Activated CD8-positive, alpha-beta T cell treated with anti-CD3 and anti-CD28 coated beads for 36 hours (primary cell): Measurements from ENCODE around the gene TEAD4. TPM values are rescaled to one million over a fixed set of nuclear protein-coding genes. Genes with fewer than 3 reads are reported as not detected.

ENCODE experiments used
- ATAC-seq: fragments of 200-7000 bp; cut with Tn5 transposase; one replicate; pipeline ENCODE4 v1.10.0; 2021; ENCODE audit warnings: mild to moderate bottlenecking, moderate library complexity
- CTCF ChIA-PET: fragments of 350-600 bp; sonication (Branson Sonifier 250); formaldehyde crosslinking; loops from one replicate; lab custom pipeline; 2021; ENCODE audit warnings: antibody characterized with exemption; lab: Charles Lee
- POLR2A ChIA-PET: fragments of 350-600 bp; sonication (Branson Sonifier 250); formaldehyde crosslinking; loops from one replicate; lab custom pipeline; 2021; ENCODE audit warnings: antibody characterized with exemption; lab: Charles Lee
- DNase-seq: peaks from one replicate; pipeline ENCODE4 v3.0.0-alpha.2; 2020
- H3K27ac Mint-ChIP-seq: one replicate; pipeline ENCODE4 v1.8.0; 2021; ENCODE audit warnings: mild to moderate bottlenecking, mixed read lengths
- H3K27me3 Mint-ChIP-seq: one replicate; pipeline ENCODE4 v1.8.0; 2021; ENCODE audit warnings: mixed read lengths
- H3K36me3 Mint-ChIP-seq: one replicate; pipeline ENCODE4 v1.8.0; 2021; ENCODE audit warnings: low read depth, mixed read lengths
- H3K4me1 Mint-ChIP-seq: one replicate; pipeline ENCODE4 v1.8.0; 2021; ENCODE audit warnings: low read depth, mixed read lengths
- H3K4me3 Mint-ChIP-seq: one replicate; pipeline ENCODE4 v1.8.0; 2021; ENCODE audit warnings: mild to moderate bottlenecking, moderate library complexity, mixed read lengths
- H3K9me3 Mint-ChIP-seq: one replicate; pipeline ENCODE4 v1.8.0; 2021; ENCODE audit warnings: mixed read lengths
- intact Hi-C: fragments of 100-400 bp; cut with micrococcal nuclease; formaldehyde crosslinking; loops from one replicate; pipeline ENCODE4 v1.10.0; 2022
- total RNA-seq, 2 experiments: library from RNA; stranded (reverse); gene quantifications; one replicate each; pipeline ENCODE4 v1.2.3, GENCODE V29; 2021
- TF ChIP-seq, protein P1 (sequence below): fragments of 200-600 bp; IDR thresholded peaks from one replicate; pipeline ENCODE4 v1.8.0; 2022; ENCODE audit warnings: antibody characterized with exemption, mild to moderate bottlenecking

TEAD4 gene
- total RNA-seq, 2 experiments from 2014 or later = 4.5 to 4.6 TPM

DNA sequence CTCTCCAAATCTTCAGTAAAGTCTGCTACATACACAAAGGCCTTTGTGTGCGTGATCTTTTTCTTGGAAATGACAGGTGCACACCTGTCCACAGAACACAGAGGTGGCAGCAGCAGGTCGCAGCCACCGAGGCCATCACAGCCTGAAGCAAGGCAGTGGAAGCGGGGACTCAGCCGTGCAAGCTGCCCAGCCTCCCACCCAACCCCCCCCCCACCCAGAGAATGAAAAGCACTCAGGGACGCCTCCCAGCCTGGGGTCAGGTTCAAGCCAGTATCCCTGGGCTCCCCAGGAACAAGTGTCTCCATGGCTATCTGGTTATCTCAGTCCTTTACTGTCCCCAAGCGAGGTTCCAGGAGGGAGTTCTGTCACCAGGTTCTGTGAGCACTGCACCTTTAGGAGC is 86.8 kb downstream of the TEAD4 start:
- intact Hi-C loops = loop anchor here (10.0 kb wide), 1 partner anchor 191 kb away; the partner anchor contains the start of gene TEX52
- Mint-ChIP-seq H3K36me3 (no peaks in the 10 kb centered on the region), H3K27ac (no peak overlapping the region), H3K4me1 (no peaks in the 10 kb centered on the region), H3K4me3 (no peak overlapping the region), H3K27me3 (peaks cover 17% of the 10 kb centered on the region), H3K9me3 (no peaks in the 10 kb centered on the region)
- TF ChIP-seq, protein P1, sequence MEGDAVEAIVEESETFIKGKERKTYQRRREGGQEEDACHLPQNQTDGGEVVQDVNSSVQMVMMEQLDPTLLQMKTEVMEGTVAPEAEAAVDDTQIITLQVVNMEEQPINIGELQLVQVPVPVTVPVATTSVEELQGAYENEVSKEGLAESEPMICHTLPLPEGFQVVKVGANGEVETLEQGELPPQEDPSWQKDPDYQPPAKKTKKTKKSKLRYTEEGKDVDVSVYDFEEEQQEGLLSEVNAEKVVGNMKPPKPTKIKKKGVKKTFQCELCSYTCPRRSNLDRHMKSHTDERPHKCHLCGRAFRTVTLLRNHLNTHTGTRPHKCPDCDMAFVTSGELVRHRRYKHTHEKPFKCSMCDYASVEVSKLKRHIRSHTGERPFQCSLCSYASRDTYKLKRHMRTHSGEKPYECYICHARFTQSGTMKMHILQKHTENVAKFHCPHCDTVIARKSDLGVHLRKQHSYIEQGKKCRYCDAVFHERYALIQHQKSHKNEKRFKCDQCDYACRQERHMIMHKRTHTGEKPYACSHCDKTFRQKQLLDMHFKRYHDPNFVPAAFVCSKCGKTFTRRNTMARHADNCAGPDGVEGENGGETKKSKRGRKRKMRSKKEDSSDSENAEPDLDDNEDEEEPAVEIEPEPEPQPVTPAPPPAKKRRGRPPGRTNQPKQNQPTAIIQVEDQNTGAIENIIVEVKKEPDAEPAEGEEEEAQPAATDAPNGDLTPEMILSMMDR = no peak
- DNase-seq (no peak), ATAC-seq (no peak)
- ChIA-PET CTCF (interaction anchor here (0.6 kb wide), 1 partner anchor 102 kb away, joined by 3 read pairs; no protein-coding TSS in a partner anchor), POLR2A (no interaction called here)

DNA sequence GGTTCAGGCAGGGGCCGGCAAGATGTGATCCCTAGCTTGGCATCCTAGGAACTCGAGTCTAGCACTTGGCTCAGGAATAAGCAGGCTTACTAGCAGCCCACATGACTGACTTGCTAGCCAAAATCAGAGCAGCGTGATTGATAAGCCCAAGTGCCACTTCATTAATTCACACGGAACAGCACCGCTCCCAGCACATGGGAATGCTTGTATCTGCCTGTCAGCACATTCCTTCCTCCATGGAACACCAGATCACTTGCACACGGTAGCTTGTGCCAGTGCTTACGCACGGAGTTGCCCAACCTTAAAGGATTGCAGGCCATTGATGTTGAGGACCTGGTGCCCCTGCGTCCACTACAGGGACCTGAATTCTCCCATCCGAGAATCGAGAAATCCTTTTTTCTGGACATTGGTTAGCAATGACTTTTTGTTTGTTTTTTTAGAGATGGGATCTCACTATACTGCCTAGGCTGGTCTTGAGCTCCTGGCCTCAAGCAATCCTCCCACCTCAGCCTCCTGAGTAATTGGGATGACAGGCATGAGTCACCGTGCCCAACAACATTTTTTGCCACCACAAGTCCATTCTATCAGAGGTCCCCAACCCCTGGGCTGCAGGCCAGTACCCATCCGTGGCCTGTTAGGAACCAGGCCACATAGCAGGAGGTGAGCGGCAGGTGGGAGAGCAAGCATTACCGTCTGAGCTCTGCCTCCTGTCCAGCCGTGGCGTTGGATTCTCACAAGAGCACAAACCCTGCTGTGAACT is 87.4 kb downstream of the TEAD4 start:
- intact Hi-C loops = loop anchor here (10.0 kb wide), 1 partner anchor 192 kb away; the partner anchor contains the start of gene TEX52
- H3K27ac Mint-ChIP-seq = no peak overlapping the region
- TF ChIP-seq, protein P1 = no peak
- H3K9me3 Mint-ChIP-seq = no peaks in the 10 kb centered on the region
- ATAC-seq (no peak), DNase-seq (no peak)
- CTCF ChIA-PET = interaction anchor here (0.8 to 1.0 kb wide), 2 partner anchors 102 to 162 kb away, joined by 3 read pairs; no protein-coding TSS in a partner anchor
- POLR2A ChIA-PET = no interaction called here
- H3K4me1 Mint-ChIP-seq = no peaks in the 10 kb centered on the region
- H3K27me3 Mint-ChIP-seq = peaks cover 17% of the 10 kb centered on the region
- no peak overlapping the region for H3K4me3 Mint-ChIP-seq
- H3K36me3 Mint-ChIP-seq = no peaks in the 10 kb centered on the region

DNA sequence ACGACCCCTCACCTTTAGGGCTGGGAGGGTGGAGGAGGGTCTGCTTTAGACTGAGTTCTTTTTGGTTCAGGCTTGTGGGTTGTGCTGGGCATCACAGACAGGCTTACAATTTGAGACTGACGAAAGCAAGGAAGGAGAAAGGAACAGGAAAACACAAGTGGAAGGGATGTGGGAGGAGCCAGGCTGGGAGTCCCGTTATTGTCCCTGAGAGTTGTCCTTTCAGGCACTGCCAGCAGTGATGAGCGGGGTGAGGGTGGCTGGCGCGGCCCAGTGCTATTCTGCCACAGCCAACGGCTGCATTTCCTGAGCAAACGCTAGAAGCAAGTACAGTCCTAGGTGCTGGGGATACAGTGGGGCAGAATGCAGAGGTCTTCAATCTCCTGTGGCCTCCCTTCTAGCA is 88.8 kb downstream of the TEAD4 start:
- no peak overlapping the region for H3K27ac Mint-ChIP-seq

DNA sequence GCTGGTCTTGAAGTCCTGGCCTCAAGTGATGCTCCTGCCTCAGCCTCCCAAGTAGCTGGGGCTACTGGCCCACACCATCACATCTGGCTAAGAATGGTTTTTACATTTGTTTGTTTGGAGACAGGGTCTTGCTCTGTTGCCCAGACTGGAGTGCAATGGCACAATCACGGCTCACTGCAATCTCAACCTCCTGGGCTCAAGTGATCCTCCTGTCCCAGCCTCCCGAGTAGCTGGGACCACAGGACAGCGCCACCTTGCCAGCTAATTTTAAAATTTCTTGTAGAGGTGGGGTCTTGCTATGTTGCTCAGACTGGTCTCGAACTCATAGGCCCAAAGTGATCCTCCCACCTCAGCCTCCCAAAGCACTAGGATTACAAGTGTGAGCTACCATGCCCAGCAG is 89.3 kb downstream of the TEAD4 start:
- POLR2A ChIA-PET = no interaction called here
- H3K27me3 Mint-ChIP-seq = peaks cover 13% of the 10 kb centered on the region
- no peak for ATAC-seq

More for the DNA sequence above, 88.8 kb downstream of the TEAD4 start:
- ATAC-seq (no peak), DNase-seq (no peak)
- H3K4me3 Mint-ChIP-seq = no peak overlapping the region
- no peaks in the 10 kb centered on the region for H3K4me1 Mint-ChIP-seq
- intact Hi-C loops = loop anchor here (10.0 kb wide), 1 partner anchor 193 kb away; the partner anchor contains the start of gene TEX52
- TF ChIP-seq, protein P1 = no peak
- H3K36me3 Mint-ChIP-seq = no peaks in the 10 kb centered on the region
- peaks cover 19% of the 10 kb centered on the region for H3K27me3 Mint-ChIP-seq
- H3K9me3 Mint-ChIP-seq = no peaks in the 10 kb centered on the region
- ChIA-PET POLR2A (no interaction called here), CTCF (no interaction called here)

More for the DNA sequence above, 89.3 kb downstream of the TEAD4 start:
- CTCF ChIA-PET = no interaction called here
- Mint-ChIP-seq H3K36me3 (no peaks in the 10 kb centered on the region), H3K4me3 (no peak overlapping the region), H3K9me3 (no peaks in the 10 kb centered on the region), H3K4me1 (no peaks in the 10 kb centered on the region), H3K27ac (no peak overlapping the region)
- intact Hi-C loops = loop anchor here (10.0 kb wide), 1 partner anchor 194 kb away; the partner anchor contains the start of gene TEX52
- TF ChIP-seq, protein P1 = no peak
- DNase-seq = no peak
